GM13977 (cell line): ENCODE measurements around the gene RUNX2.
"Not testable (repeated sequence)": the region's sequence is repeated elsewhere in the genome, so short reads cannot be mapped to it uniquely, and the experiment has no call there.

Experiments used
- DNase-seq: peaks from one replicate; pipeline ENCODE4 v3.0.0; 2012; ENCODE audit warnings: low spot score
- CTCF ChIP-seq: IDR thresholded peaks from 2 replicates; pipeline ENCODE4 v1.5.1; 2012; ENCODE audit warnings: mild to moderate bottlenecking, control low read depth; ENCODE audit not compliant: insufficient read depth; ENCODE audit errors: extremely low read depth, missing control alignments
- in situ Hi-C: fragments of 300-500 bp; cut with MboI; formaldehyde crosslinking; loops from one replicate; pipeline ENCODE4 v1.12.0; 2022; ENCODE audit warnings: low sequenced_read_pairs, low pct_unique_long_range_greater_than_20kb, mixed read lengths, inconsistent platforms; ENCODE audit not compliant: unreplicated experiment

Gene RUNX2

GRCh38 chr6:45557454-45557853, 229.3 kb downstream of the RUNX2 start:
- no peak for DNase-seq
- in situ Hi-C loops = no loop called here
- no peak for TF ChIP-seq CTCF

GRCh38 chr6:45558858-45559257, 230.7 kb downstream of the RUNX2 start:
- no peak for TF ChIP-seq CTCF
- in situ Hi-C loops = no loop called here
- DNase-seq = peak; percentile 17

- DNase-seq, in situ Hi-C loops: not testable (repeated sequence)
These were observed 232.2 kb downstream of the RUNX2 start for GRCh38 chr6:45560321-45560820.

- in situ Hi-C loops = no loop called here
- TF ChIP-seq CTCF = no peak
- DNase-seq = no peak
These were observed 234.0 kb downstream of the RUNX2 start for GRCh38 chr6:45562171-45562570.

- no peak for DNase-seq
- in situ Hi-C loops = no loop called here
- TF ChIP-seq CTCF = no peak
These were observed 234.9 kb downstream of the RUNX2 start for GRCh38 chr6:45563041-45563440.

GRCh38 chr6:45563844-45564243, 235.7 kb downstream of the RUNX2 start:
- in situ Hi-C loops = no loop called here
- TF ChIP-seq CTCF = no peak
- DNase-seq = no peak

- no peak for DNase-seq
- in situ Hi-C loops = no loop called here
- TF ChIP-seq CTCF = no peak
These were observed 238.8 kb downstream of the RUNX2 start for GRCh38 chr6:45566882-45567281.
